Neuronal stem cell (in vitro differentiated cells): ENCODE data around the gene MAP6D1.
A peak's percentile ranks its signal among the peaks of the same experiment; 100 is the strongest.

Source experiments
- DNase-seq: peaks from one replicate; pipeline ENCODE4 v3.0.0-alpha.2; 2013; ENCODE audit warnings: low spot score
- H2AFZ ChIP-seq: one replicate; pipeline ENCODE4 v1.6.1; 2013; ENCODE audit warnings: mild to moderate bottlenecking, low read length, inconsistent platforms
- H2AK5ac ChIP-seq: 2 replicates; pipeline ENCODE4 v1.6.1; 2013; ENCODE audit warnings: low read depth, mild to moderate bottlenecking, inconsistent platforms, low read length, moderate library complexity, mixed read lengths
- H2BK120ac ChIP-seq: 2 replicates; pipeline ENCODE4 v1.6.1; 2013; ENCODE audit warnings: low read depth, mild to moderate bottlenecking, inconsistent platforms, low read length, moderate library complexity, mixed read lengths
- H2BK12ac ChIP-seq: one replicate; pipeline ENCODE4 v1.6.1; 2013; ENCODE audit warnings: low read length, inconsistent platforms
- H2BK15ac ChIP-seq: 2 replicates; pipeline ENCODE4 v1.6.1; 2013; ENCODE audit warnings: mild to moderate bottlenecking, low read length, inconsistent platforms, mixed read lengths
- H2BK5ac ChIP-seq: one replicate; pipeline ENCODE4 v1.6.1; 2013; ENCODE audit warnings: inconsistent platforms, mild to moderate bottlenecking, low read length, moderate library complexity
- H3K14ac ChIP-seq: one replicate; pipeline ENCODE4 v1.6.1; 2013; ENCODE audit warnings: low read length, inconsistent platforms
- H3K18ac ChIP-seq: 2 replicates; pipeline ENCODE4 v1.6.1; 2013; ENCODE audit warnings: low read length, inconsistent platforms
- H3K23ac ChIP-seq: 2 replicates; pipeline ENCODE4 v1.6.1; 2013; ENCODE audit warnings: low read depth, mild to moderate bottlenecking, mixed read lengths, low read length, inconsistent platforms; ENCODE audit not compliant: poor library complexity
- H3K27ac ChIP-seq: replicated peaks from 3 replicates; pipeline ENCODE4 v1.5.1; 2013; ENCODE audit warnings: low read length, inconsistent platforms
- H3K27me3 ChIP-seq, 3 experiments: 2 replicates each; pipeline ENCODE4 v1.6.1; 2013; ENCODE audit warnings: low read length in 3 of 3, mild to moderate bottlenecking in 2 of 3, inconsistent platforms in 1 of 3, low read depth in 1 of 3, mixed read lengths in 1 of 3, moderate library complexity in 1 of 3; ENCODE audit not compliant: control insufficient read depth in 3 of 3, insufficient read depth in 3 of 3
- H3K36me3 ChIP-seq, 2 donors: replicated peaks in 1 of 2; 2 replicates each; pipeline ENCODE4 v1.6.1; 2013; ENCODE audit warnings: low read length in 2 of 2; ENCODE audit not compliant: control insufficient read depth in 2 of 2, insufficient read depth in 2 of 2
- H3K4ac ChIP-seq: 2 replicates; pipeline ENCODE4 v1.6.1; 2013; ENCODE audit warnings: inconsistent platforms, mild to moderate bottlenecking, low read length, moderate library complexity
- H3K4me1 ChIP-seq, 2 donors: 1 replicate in 1 of 2; 2 replicates in 1 of 2; pipeline ENCODE4 v1.6.1; 2013; ENCODE audit warnings: low read length in 2 of 2, low read depth in 1 of 2; ENCODE audit not compliant: control insufficient read depth in 2 of 2, insufficient read depth in 1 of 2
- H3K4me2 ChIP-seq: one replicate; pipeline ENCODE4 v1.6.1; 2013; ENCODE audit warnings: mild to moderate bottlenecking, low read length, inconsistent platforms; ENCODE audit not compliant: insufficient read depth, poor library complexity, severe bottlenecking
- H3K4me3 ChIP-seq, 2 donors: 2 replicates each; pipeline ENCODE4 v1.5.1; 2013; ENCODE audit warnings: low read length in 2 of 2, mild to moderate bottlenecking in 2 of 2, inconsistent platforms in 1 of 2, moderate library complexity in 1 of 2
- H3K79me1 ChIP-seq: one replicate; pipeline ENCODE4 v1.6.1; 2013; ENCODE audit warnings: low read depth, mild to moderate bottlenecking, inconsistent platforms, low read length, moderate library complexity
- H3K9ac ChIP-seq: one replicate; pipeline ENCODE4 v1.6.1; 2013; ENCODE audit warnings: mild to moderate bottlenecking, low read depth, low read length, inconsistent platforms; ENCODE audit not compliant: poor library complexity
- H3K9me3 ChIP-seq, 2 donors: replicated peaks in 1 of 2; 2 replicates each; pipeline versions ENCODE3 to v1.6.1; 2013; ENCODE audit warnings: low read length in 2 of 2, mild to moderate bottlenecking in 2 of 2, inconsistent platforms in 1 of 2, low read depth in 1 of 2, mixed read lengths in 1 of 2, moderate library complexity in 1 of 2; ENCODE audit not compliant: control insufficient read depth in 2 of 2, insufficient read depth in 1 of 2
- H4K8ac ChIP-seq: one replicate; pipeline ENCODE4 v1.6.1; 2013; ENCODE audit warnings: low read depth, mild to moderate bottlenecking, inconsistent platforms, low read length, moderate library complexity
- H4K91ac ChIP-seq: one replicate; pipeline ENCODE4 v1.6.1; 2013; ENCODE audit warnings: low read length, low read depth, mild to moderate bottlenecking, inconsistent platforms; ENCODE audit not compliant: poor library complexity
- WGBS, 2 donors: extraction: QIAGEN DNeasy Blood & Tissue Kit; methylation state at CpG; one replicate each; pipeline ENCODE4 v1.1.7; 2013; ENCODE audit warnings: missing lambda C conversion rate in 2 of 2, mixed read lengths in 1 of 2; ENCODE audit not compliant: insufficient read length in 2 of 2, insufficient replicate concordance in 1 of 2; ENCODE audit errors: extremely low coverage in 2 of 2; 5-methylcytosine and 5-hydroxymethylcytosine counted together

The MAP6D1 gene

GRCh38 chr3:183829466-183829865 is 4.1 kb upstream of the MAP6D1 start:
- Histone ChIP-seq H3K4me2 (no peak overlapping the region), H2AFZ (no peak overlapping the region), H3K9ac (no peak overlapping the region), H2AK5ac (no peak overlapping the region), H2BK5ac (no peak overlapping the region), H3K79me1 (no peaks in the 10 kb centered on the region), H2BK12ac (no peak overlapping the region), H3K27ac (no peak overlapping the region), H3K23ac (no peak overlapping the region), H3K4me3 (no peak overlapping the region), H3K27me3 (no peaks in the 10 kb centered on the region), H2BK120ac (no peak overlapping the region), H3K4ac (no peak overlapping the region), H3K4me1 (peaks cover 2 to 11% of the 10 kb centered on the region in 2 donors), H4K91ac (no peak overlapping the region), H3K9me3 (no peaks in the 10 kb centered on the region), H2BK15ac (no peak overlapping the region), H3K18ac (no peak overlapping the region), H3K14ac (no peak overlapping the region), H4K8ac (no peak overlapping the region), H3K36me3 (peaks cover 11 to 58% of the 10 kb centered on the region in 2 donors)
- DNase-seq, result no peak
- no CpG with 5 or more reads among the region's 9 CpGs for WGBS, 2 donors

GRCh38 chr3:183828538-183828870 is 3.1 kb upstream of the MAP6D1 start:
- H3K36me3 ChIP-seq, result peaks cover 11 to 50% of the 10 kb centered on the region in 2 donors
- no peak overlapping the region for H2AFZ ChIP-seq
- no peak for DNase-seq
- WGBS, 2 donors, result no CpG with 5 or more reads among the region's 7 CpGs
- H2BK120ac ChIP-seq, result no peak overlapping the region
- no peak overlapping the region for H2BK12ac ChIP-seq
- H3K23ac ChIP-seq, result no peak overlapping the region
- H3K27ac ChIP-seq, result no peak overlapping the region
- no peak overlapping the region for H3K4ac ChIP-seq
- no peak overlapping the region for H3K18ac ChIP-seq
- H4K91ac ChIP-seq, result no peak overlapping the region
- H2AK5ac ChIP-seq, result no peak overlapping the region
- H3K9ac ChIP-seq, result no peak overlapping the region
- H3K4me3 ChIP-seq, result no peak overlapping the region
- H3K79me1 ChIP-seq, result no peaks in the 10 kb centered on the region
- H3K4me1 ChIP-seq, result peaks cover 2 to 10% of the 10 kb centered on the region in 2 donors
- H2BK15ac ChIP-seq, result no peak overlapping the region
- peak overlapping the region; percentile 8 for H2BK5ac ChIP-seq
- H3K14ac ChIP-seq, result no peak overlapping the region
- H3K27me3 ChIP-seq, result peaks cover 0 to 3% (median 0%) of the 10 kb centered on the region in 3 experiments
- H3K4me2 ChIP-seq, result no peak overlapping the region
- no peak overlapping the region for H4K8ac ChIP-seq
- H3K9me3 ChIP-seq, result no peaks in the 10 kb centered on the region

GRCh38 chr3:183827809-183828537 is 2.6 kb upstream of the MAP6D1 start:
- H4K91ac ChIP-seq, result no peak overlapping the region
- no peak for DNase-seq
- no peak overlapping the region for H3K27ac ChIP-seq
- no peak overlapping the region for H2AFZ ChIP-seq
- H2BK12ac ChIP-seq, result no peak overlapping the region
- no peaks in the 10 kb centered on the region for H3K9me3 ChIP-seq
- peaks cover 0 to 3% (median 0%) of the 10 kb centered on the region in 3 experiments for H3K27me3 ChIP-seq
- peak overlapping the region; percentile 8 for H2BK5ac ChIP-seq
- H3K4me1 ChIP-seq, result peaks cover 2 to 5% of the 10 kb centered on the region in 2 donors
- H3K4ac ChIP-seq, result no peak overlapping the region
- H3K23ac ChIP-seq, result no peak overlapping the region
- no peak overlapping the region for H3K4me3 ChIP-seq
- H2AK5ac ChIP-seq, result no peak overlapping the region
- H3K36me3 ChIP-seq, result peaks cover 8 to 45% of the 10 kb centered on the region in 2 donors
- no peak overlapping the region for H2BK15ac ChIP-seq
- no peak overlapping the region for H3K9ac ChIP-seq
- no peak overlapping the region for H2BK120ac ChIP-seq
- no peaks in the 10 kb centered on the region for H3K79me1 ChIP-seq
- H4K8ac ChIP-seq, result no peak overlapping the region
- H3K14ac ChIP-seq, result no peak overlapping the region
- H3K18ac ChIP-seq, result no peak overlapping the region
- no CpG with 5 or more reads among the region's 14 CpGs for WGBS, 2 donors
- H3K4me2 ChIP-seq, result no peak overlapping the region

GRCh38 chr3:183826448-183827250 is 1.3 kb upstream of the MAP6D1 start:
- no peak overlapping the region for H2BK120ac ChIP-seq
- no peak overlapping the region for H2AK5ac ChIP-seq
- no peaks in the 10 kb centered on the region for H3K79me1 ChIP-seq
- H3K36me3 ChIP-seq, result peaks cover 2 to 35% of the 10 kb centered on the region in 2 donors
- WGBS, 2 donors, result no CpG with 5 or more reads among the region's 14 CpGs
- no peak overlapping the region for H3K14ac ChIP-seq
- no peaks in the 10 kb centered on the region for H3K9me3 ChIP-seq
- peaks cover 0 to 3% (median 0%) of the 10 kb centered on the region in 3 experiments for H3K27me3 ChIP-seq
- H2BK15ac ChIP-seq, result no peak overlapping the region
- no peak overlapping the region for H3K4ac ChIP-seq
- no peak overlapping the region for H3K4me3 ChIP-seq
- no peak overlapping the region for H3K9ac ChIP-seq
- no peak overlapping the region for H4K8ac ChIP-seq
- no peak overlapping the region for H3K18ac ChIP-seq
- no peak overlapping the region for H2BK12ac ChIP-seq
- peaks cover 4 to 6% of the 10 kb centered on the region in 2 donors for H3K4me1 ChIP-seq
- H2BK5ac ChIP-seq, result no peak overlapping the region
- no peak overlapping the region for H2AFZ ChIP-seq
- H3K4me2 ChIP-seq, result no peak overlapping the region
- no peak overlapping the region for H3K23ac ChIP-seq
- DNase-seq, result no peak
- H3K27ac ChIP-seq, result no peak overlapping the region
- H4K91ac ChIP-seq, result no peak overlapping the region
